PC-3 (cell line): ENCODE results near the gene IGF2BP2.

Source experiments
- EZH2 ChIP-seq: fragments of 300-600 bp; sonication (generic); IDR thresholded peaks from one replicate; pipeline ENCODE4 v1.6.1; 2017; ENCODE audit warnings: antibody characterized with exemption, mild to moderate bottlenecking, low read length; ENCODE audit not compliant: unreplicated experiment
- EZH2phosphoT487 ChIP-seq: fragments of 300-600 bp; sonication (generic); IDR thresholded peaks from 2 replicates; pipeline ENCODE4 v1.6.1; 2018; ENCODE audit warnings: mild to moderate bottlenecking, antibody characterized with exemption, low read length, borderline replicate concordance
- TF ChIP-seq, protein P1 (sequence below): fragments of 300-600 bp; sonication (generic); conservative IDR thresholded peaks from 2 replicates; pipeline ENCODE4 v1.5.1; 2017; ENCODE audit warnings: antibody characterized with exemption, low read depth, mild to moderate bottlenecking, low read length

DNA sequence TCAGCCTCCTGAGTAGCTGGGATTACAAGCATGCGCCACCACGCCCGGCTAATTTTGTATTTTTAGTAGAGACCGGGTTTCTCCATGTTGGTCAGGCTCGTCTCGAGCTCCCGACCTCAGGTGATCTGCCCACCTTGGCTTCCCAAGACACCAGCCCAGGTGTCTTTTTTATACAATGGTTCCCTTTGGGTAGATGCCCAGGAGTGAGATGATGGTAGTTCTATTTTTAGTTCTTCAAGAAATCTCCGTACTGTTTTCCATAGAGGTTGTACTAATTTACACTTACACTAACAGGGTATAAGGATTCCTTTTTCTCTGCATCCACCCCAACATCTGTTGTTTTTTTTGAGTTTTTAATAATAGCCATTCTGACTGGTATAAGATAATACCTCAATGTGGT, 94.3 kb downstream of the IGF2BP2 start:
- TF ChIP-seq EZH2 (no peak), EZH2phosphoT487 (no peak)
- TF ChIP-seq, protein P1, sequence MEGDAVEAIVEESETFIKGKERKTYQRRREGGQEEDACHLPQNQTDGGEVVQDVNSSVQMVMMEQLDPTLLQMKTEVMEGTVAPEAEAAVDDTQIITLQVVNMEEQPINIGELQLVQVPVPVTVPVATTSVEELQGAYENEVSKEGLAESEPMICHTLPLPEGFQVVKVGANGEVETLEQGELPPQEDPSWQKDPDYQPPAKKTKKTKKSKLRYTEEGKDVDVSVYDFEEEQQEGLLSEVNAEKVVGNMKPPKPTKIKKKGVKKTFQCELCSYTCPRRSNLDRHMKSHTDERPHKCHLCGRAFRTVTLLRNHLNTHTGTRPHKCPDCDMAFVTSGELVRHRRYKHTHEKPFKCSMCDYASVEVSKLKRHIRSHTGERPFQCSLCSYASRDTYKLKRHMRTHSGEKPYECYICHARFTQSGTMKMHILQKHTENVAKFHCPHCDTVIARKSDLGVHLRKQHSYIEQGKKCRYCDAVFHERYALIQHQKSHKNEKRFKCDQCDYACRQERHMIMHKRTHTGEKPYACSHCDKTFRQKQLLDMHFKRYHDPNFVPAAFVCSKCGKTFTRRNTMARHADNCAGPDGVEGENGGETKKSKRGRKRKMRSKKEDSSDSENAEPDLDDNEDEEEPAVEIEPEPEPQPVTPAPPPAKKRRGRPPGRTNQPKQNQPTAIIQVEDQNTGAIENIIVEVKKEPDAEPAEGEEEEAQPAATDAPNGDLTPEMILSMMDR, result no peak
